H1 (cell line): ENCODE measurements around the gene HOXD11.

ENCODE experiments used
- ATF3 ChIP-seq: IDR thresholded peaks from 2 replicates; pipeline ENCODE4 v1.6.1; 2011; ENCODE audit warnings: low read depth, mild to moderate bottlenecking, low read length; ENCODE audit not compliant: insufficient read depth
- CHD1 ChIP-seq: IDR thresholded peaks from 2 replicates; pipeline ENCODE4 v1.6.1; 2012; ENCODE audit warnings: low read depth, low read length, improper control_type of control experiment
- CHD2 ChIP-seq: IDR thresholded peaks from 2 replicates; pipeline ENCODE4 v1.6.1; 2012; ENCODE audit warnings: low read length, improper control_type of control experiment
- CREB1 ChIP-seq: IDR thresholded peaks from 2 replicates; pipeline ENCODE4 v1.6.1; 2012; ENCODE audit warnings: inconsistent platforms
- CTCF ChIP-seq, 3 experiments: IDR thresholded peaks; 1 replicate in 2 of 3; 2 replicates in 1 of 3; pipeline versions ENCODE4 v1.5.1 to v1.6.1; 2011; ENCODE audit warnings: low read length in 3 of 3, mild to moderate bottlenecking in 3 of 3, inconsistent platforms in 2 of 3, low read depth in 1 of 3, moderate library complexity in 1 of 3; ENCODE audit not compliant: insufficient read depth in 1 of 3; ENCODE audit errors: control extremely low read depth in 1 of 3
- EP300 ChIP-seq, 2 experiments: IDR thresholded peaks; 1 replicate in 1 of 2; 2 replicates in 1 of 2; pipeline ENCODE4 v1.6.1; 2011 to 2012; ENCODE audit warnings: low read depth in 2 of 2, low read length in 2 of 2, mild to moderate bottlenecking in 2 of 2, borderline replicate concordance in 1 of 2, inconsistent platforms in 1 of 2, moderate library complexity in 1 of 2
- EZH2 ChIP-seq: fragments of 200-600 bp; sonication (generic); IDR thresholded peaks from 2 replicates; pipeline ENCODE4 v1.7.1; 2012; ENCODE audit warnings: low read depth, mild to moderate bottlenecking, moderate library complexity, low read length, inconsistent platforms; ENCODE audit not compliant: severe bottlenecking
- MAFK ChIP-seq: IDR thresholded peaks from 2 replicates; pipeline ENCODE4 v1.6.1; 2012; ENCODE audit warnings: low read depth, mild to moderate bottlenecking, improper control_type of control experiment, low read length
- POLR2A ChIP-seq, 2 experiments: IDR thresholded peaks; 1 replicate in 1 of 2; 2 replicates in 1 of 2; pipeline ENCODE4 v1.6.1; 2011; ENCODE audit warnings: low read depth in 2 of 2, low read length in 2 of 2, mild to moderate bottlenecking in 2 of 2; ENCODE audit errors: control extremely low read depth in 1 of 2
- RAD21 ChIP-seq, 2 experiments: IDR thresholded peaks in 1 of 2; conservative IDR thresholded peaks in 1 of 2; 2 replicates each; pipeline ENCODE4 v1.6.1; 2011; ENCODE audit warnings: low read depth in 2 of 2, low read length in 2 of 2, improper control_type of control experiment in 1 of 2, inconsistent platforms in 1 of 2, mild to moderate bottlenecking in 1 of 2, moderate library complexity in 1 of 2
- RFX5 ChIP-seq: IDR thresholded peaks from 2 replicates; pipeline ENCODE4 v1.6.1; 2011; ENCODE audit warnings: low read depth, low read length, improper control_type of control experiment, borderline replicate concordance
- SP2 ChIP-seq: IDR thresholded peaks from 2 replicates; pipeline ENCODE4 v1.6.1; 2012; ENCODE audit warnings: mild to moderate bottlenecking, low read length, inconsistent platforms
- TCF12 ChIP-seq: IDR thresholded peaks from 2 replicates; pipeline ENCODE4 v1.6.1; 2011; ENCODE audit warnings: low read depth, mild to moderate bottlenecking, low read length

GRCh38 chr2:176087330-176088047, 19.6 kb upstream of the HOXD11 start:
- TF ChIP-seq MAFK (no peak), RFX5 (no peak), RAD21 (IDR thresholded peaks at IDR 0.05 in 1 of 2, conservative IDR thresholded peaks at IDR 0.05 in 1 of 2; ENCODE audit: low read depth in 2 of 2, low read length in 2 of 2) (no peak), CHD1 (no peak), POLR2A (IDR thresholded peaks at IDR 0.05; ENCODE audit: control extremely low read depth in 1 of 2, low read depth in 2 of 2, low read length in 2 of 2) (no peak), EZH2 (no peak), EP300 (IDR thresholded peaks at IDR 0.05; ENCODE audit: borderline replicate concordance in 1 of 2, low read depth in 2 of 2, low read length in 2 of 2) (no peak), ATF3 (no peak), CTCF (IDR thresholded peaks at IDR 0.05; ENCODE audit: control extremely low read depth in 1 of 3, insufficient read depth in 1 of 3, low read depth in 1 of 3, low read length in 3 of 3) (no peak), CHD2 (no peak), TCF12 (no peak), CREB1 (no peak), SP2 (no peak)
